Hepatocyte (in vitro differentiated cells): Measurements from ENCODE around the gene LURAP1L. TPM values are rescaled to one million over a fixed set of nuclear protein-coding genes. Genes with fewer than 3 reads are reported as not detected.

Experiments used
- DNase-seq: peaks from one replicate; pipeline ENCODE4 v3.0.0-alpha.2; 2016; ENCODE audit warnings: low spot score
- H2AFZ ChIP-seq: fragments of 200-600 bp; sonication (generic); 2 replicates; pipeline ENCODE4 v1.6.0; 2016; ENCODE audit warnings: antibody characterized with exemption, mild to moderate bottlenecking
- H3K27ac ChIP-seq: fragments of 200-600 bp; sonication (generic); 2 replicates; pipeline ENCODE4 v1.5.1; 2016; ENCODE audit warnings: mild to moderate bottlenecking
- H3K27me3 ChIP-seq: fragments of 200-600 bp; sonication (generic); 2 replicates; pipeline ENCODE4 v1.6.1; 2016
- H3K36me3 ChIP-seq: fragments of 200-600 bp; sonication (generic); replicated peaks from 2 replicates; pipeline ENCODE4 v1.5.1; 2016; ENCODE audit warnings: low read depth; ENCODE audit not compliant: insufficient read depth
- H3K4me1 ChIP-seq: fragments of 200-600 bp; sonication (generic); 2 replicates; pipeline ENCODE4 v1.5.1; 2016; ENCODE audit warnings: mild to moderate bottlenecking, moderate library complexity; ENCODE audit not compliant: insufficient read depth
- H3K4me2 ChIP-seq: fragments of 200-600 bp; sonication (generic); 2 replicates; pipeline ENCODE4 v1.6.0; 2016
- H3K4me3 ChIP-seq: fragments of 200-600 bp; sonication (generic); 2 replicates; pipeline ENCODE4 v1.5.1; 2016; ENCODE audit warnings: mild to moderate bottlenecking
- H3K79me2 ChIP-seq: fragments of 200-600 bp; sonication (generic); 2 replicates; pipeline ENCODE4 v1.6.0; 2017; ENCODE audit warnings: mild to moderate bottlenecking
- H3K9me2 ChIP-seq: fragments of 200-600 bp; sonication (generic); replicated peaks from 2 replicates; pipeline ENCODE4 v1.6.0; 2017; ENCODE audit warnings: mild to moderate bottlenecking; ENCODE audit not compliant: insufficient read depth
- H3K9me3 ChIP-seq: fragments of 200-600 bp; sonication (generic); 2 replicates; pipeline ENCODE4 v1.5.1; 2016; ENCODE audit warnings: low read depth, mild to moderate bottlenecking
- H4K20me1 ChIP-seq: fragments of 200-600 bp; sonication (generic); 2 replicates; pipeline ENCODE4 v1.6.0; 2016; ENCODE audit warnings: mild to moderate bottlenecking; ENCODE audit not compliant: insufficient read depth, poor library complexity, severe bottlenecking
- EZH2 ChIP-seq: fragments of 200-600 bp; sonication (generic); IDR thresholded peaks from 2 replicates; pipeline ENCODE4 v1.6.1; 2016; ENCODE audit warnings: antibody characterized with exemption, mild to moderate bottlenecking, borderline replicate concordance
- EZH2phosphoT487 ChIP-seq: fragments of 200-600 bp; sonication (generic); IDR thresholded peaks from one replicate; pipeline ENCODE4 v1.6.1; 2018; ENCODE audit warnings: antibody characterized with exemption, mild to moderate bottlenecking, low read depth, moderate library complexity; ENCODE audit not compliant: unreplicated experiment, severe bottlenecking
- WGBS: methylation state at CpG from one replicate; pipeline ENCODE4 v1.1.6; 2016; ENCODE audit warnings: low lambda C conversion rate; ENCODE audit errors: missing lambda C conversion rate; 5-methylcytosine and 5-hydroxymethylcytosine counted together
- polyA plus RNA-seq: library from polyadenylated mRNA; unstranded; fragments of >200 nt; fragmentation: Nextera tagmentation; extraction: Ambion mirVana; gene quantifications from 2 replicates; pipeline ENCODE4 v1.2.1, GENCODE V29; 2016
- total RNA-seq: library from RNA; depleted of rRNA; stranded (reverse); fragments of >200 nt; gene quantifications from 2 replicates; pipeline ENCODE4 v1.2.3, GENCODE V29; 2014
- TF ChIP-seq, protein P1 (sequence below): fragments of 200-600 bp; sonication (generic); IDR thresholded peaks from 2 replicates; pipeline ENCODE4 v1.5.1; 2016; ENCODE audit warnings: antibody characterized with exemption, mild to moderate bottlenecking; ENCODE audit not compliant: poor library complexity

LURAP1L gene
- total and polyA plus RNA-seq, 2 experiments from 2014 or later: 36.1 to 37.6 TPM

DNA sequence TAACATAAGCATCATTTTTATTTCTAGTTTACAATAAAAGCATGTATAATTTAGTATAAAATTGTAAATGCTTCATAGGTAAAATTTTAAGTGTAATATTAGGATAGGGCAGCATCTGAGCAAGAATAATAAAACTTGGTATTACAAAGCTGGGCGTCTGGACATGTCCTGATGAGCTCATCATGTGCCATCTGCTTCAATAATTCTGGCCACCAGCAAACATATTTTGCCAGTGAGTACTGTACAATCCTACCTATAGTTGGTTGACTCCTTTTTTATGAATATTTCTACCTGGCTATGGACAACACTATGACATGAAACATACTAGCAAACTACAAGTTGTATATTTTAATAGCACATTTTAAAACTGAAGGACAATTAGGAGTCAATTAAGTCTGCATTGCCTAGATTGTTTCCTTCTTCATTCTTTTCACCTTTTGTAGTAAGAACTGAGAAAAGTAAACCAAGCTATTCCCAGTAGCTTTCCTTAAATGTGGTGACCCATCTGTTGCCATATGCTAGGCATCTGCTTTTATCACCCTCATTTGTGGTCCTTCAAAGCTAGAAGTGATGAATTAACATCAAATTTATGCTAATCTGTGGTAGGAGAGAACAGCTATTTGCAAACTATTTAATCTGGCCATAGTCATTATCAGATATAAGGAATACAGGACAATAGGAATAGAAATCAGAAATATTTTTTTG lies 23.4 kb downstream of the LURAP1L start:
- DNase-seq: no peak
- Histone ChIP-seq H3K27ac (no peak overlapping the region), H3K4me3 (no peak overlapping the region), H3K27me3 (no peaks in the 10 kb centered on the region), H3K9me3 (no peaks in the 10 kb centered on the region), H4K20me1 (no peaks in the 10 kb centered on the region), H3K4me2 (no peak overlapping the region), H3K4me1 (peaks cover 17% of the 10 kb centered on the region), H2AFZ (no peak overlapping the region), H3K79me2 (peaks cover 57% of the 10 kb centered on the region), H3K9me2 (no peaks in the 10 kb centered on the region), H3K36me3 (no peaks in the 10 kb centered on the region)
- TF ChIP-seq, protein P1, sequence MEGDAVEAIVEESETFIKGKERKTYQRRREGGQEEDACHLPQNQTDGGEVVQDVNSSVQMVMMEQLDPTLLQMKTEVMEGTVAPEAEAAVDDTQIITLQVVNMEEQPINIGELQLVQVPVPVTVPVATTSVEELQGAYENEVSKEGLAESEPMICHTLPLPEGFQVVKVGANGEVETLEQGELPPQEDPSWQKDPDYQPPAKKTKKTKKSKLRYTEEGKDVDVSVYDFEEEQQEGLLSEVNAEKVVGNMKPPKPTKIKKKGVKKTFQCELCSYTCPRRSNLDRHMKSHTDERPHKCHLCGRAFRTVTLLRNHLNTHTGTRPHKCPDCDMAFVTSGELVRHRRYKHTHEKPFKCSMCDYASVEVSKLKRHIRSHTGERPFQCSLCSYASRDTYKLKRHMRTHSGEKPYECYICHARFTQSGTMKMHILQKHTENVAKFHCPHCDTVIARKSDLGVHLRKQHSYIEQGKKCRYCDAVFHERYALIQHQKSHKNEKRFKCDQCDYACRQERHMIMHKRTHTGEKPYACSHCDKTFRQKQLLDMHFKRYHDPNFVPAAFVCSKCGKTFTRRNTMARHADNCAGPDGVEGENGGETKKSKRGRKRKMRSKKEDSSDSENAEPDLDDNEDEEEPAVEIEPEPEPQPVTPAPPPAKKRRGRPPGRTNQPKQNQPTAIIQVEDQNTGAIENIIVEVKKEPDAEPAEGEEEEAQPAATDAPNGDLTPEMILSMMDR: no peak
- TF ChIP-seq EZH2: no peak
- no peak for TF ChIP-seq EZH2phosphoT487
- WGBS: 100% methylated on average over 1 of the region's 1 CpG

DNA sequence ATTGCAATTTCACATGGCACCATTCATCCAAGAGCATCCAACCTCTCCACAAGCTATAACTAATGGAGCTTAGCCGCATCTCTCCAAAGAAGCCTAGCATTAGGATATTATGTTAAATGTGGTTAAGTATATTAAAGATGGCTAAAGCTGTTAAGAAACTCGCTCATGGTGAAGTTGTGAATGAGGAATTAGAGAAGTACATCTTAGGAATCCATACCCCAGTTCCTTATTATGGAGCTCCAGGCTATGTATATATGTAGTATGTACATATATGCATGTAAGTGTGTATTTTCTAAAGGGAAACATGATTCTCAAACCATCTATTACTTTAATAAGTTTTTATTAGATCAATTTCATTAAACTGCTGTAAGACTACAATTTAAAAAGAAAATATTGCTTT lies 26.4 kb downstream of the LURAP1L start:
- peaks cover 54% of the 10 kb centered on the region for H3K79me2 ChIP-seq
- no peak overlapping the region for H3K4me3 ChIP-seq
- H3K4me1 ChIP-seq: no peaks in the 10 kb centered on the region
- H3K27ac ChIP-seq: no peak overlapping the region
- H3K27me3 ChIP-seq: no peaks in the 10 kb centered on the region
- H3K4me2 ChIP-seq: no peak overlapping the region
- TF ChIP-seq EZH2phosphoT487 (no peak), EZH2 (no peak)
- TF ChIP-seq, protein P1: no peak
- no peaks in the 10 kb centered on the region for H3K9me2 ChIP-seq
- H4K20me1 ChIP-seq: no peaks in the 10 kb centered on the region
- no peak overlapping the region for H2AFZ ChIP-seq
- 94% methylated on average over 2 of the region's 2 CpGs for WGBS
- H3K36me3 ChIP-seq: no peaks in the 10 kb centered on the region
- no peaks in the 10 kb centered on the region for H3K9me3 ChIP-seq
- no peak for DNase-seq

DNA sequence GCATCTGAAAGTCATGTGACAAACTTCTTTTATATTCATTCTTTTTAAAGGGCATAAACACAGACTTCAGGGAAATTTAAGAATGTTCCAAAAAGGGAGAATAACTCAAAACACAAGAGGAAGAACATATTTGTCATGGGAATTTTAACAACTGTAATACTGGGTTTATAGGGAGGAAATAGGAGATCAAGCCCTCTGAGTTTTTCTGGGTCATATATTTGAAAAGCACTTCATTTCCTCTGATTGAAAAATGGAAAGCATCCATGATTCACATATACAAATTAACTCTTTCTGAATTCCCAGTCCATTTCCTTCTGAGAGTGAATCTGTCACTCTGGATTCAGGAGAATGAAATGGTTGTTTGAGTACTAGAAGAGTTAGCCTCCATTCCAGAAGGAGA lies 26.8 kb downstream of the LURAP1L start:
- no peaks in the 10 kb centered on the region for H3K9me2 ChIP-seq

More for the DNA sequence above, 26.8 kb downstream of the LURAP1L start:
- no peaks in the 10 kb centered on the region for H3K27me3 ChIP-seq
- no peak overlapping the region for H2AFZ ChIP-seq
- no peak overlapping the region for H3K4me3 ChIP-seq
- H3K4me2 ChIP-seq: no peak overlapping the region
- no peak for DNase-seq
- no peaks in the 10 kb centered on the region for H3K9me3 ChIP-seq
- H3K27ac ChIP-seq: no peak overlapping the region
- peaks cover 56% of the 10 kb centered on the region for H3K79me2 ChIP-seq
- no peaks in the 10 kb centered on the region for H4K20me1 ChIP-seq
- no peaks in the 10 kb centered on the region for H3K36me3 ChIP-seq
- H3K4me1 ChIP-seq: no peaks in the 10 kb centered on the region
- TF ChIP-seq EZH2 (no peak), EZH2phosphoT487 (no peak)
- TF ChIP-seq, protein P1: no peak
